Measurements from ENCODE around the gene EGLN3.

- TF ChIP-seq CTCF (IDR thresholded peaks at IDR 0.05), result no peak
- TF ChIP-seq EP300 (IDR thresholded peaks at IDR 0.05), result no peak
Observed at GRCh38 chr14:33948869-33949408, 1.9 kb downstream of the EGLN3 start.
